HEK293 (cell line): ENCODE data around the gene SLCO4A1.

Source experiments
- BCL11A ChIP-seq: fragments of 450-650 bp; formaldehyde crosslinking; IDR thresholded peaks from 2 replicates; pipeline ENCODE4 v1.5.1; 2016; ENCODE audit warnings: low read depth, missing biosample characterization, missing genetic modification characterization
- TF ChIP-seq, protein P1 (sequence below): fragments of 450-650 bp; formaldehyde crosslinking; IDR thresholded peaks from 2 replicates; pipeline ENCODE4 v1.5.1; 2016; ENCODE audit warnings: missing biosample characterization, missing genetic modification characterization

DNA sequence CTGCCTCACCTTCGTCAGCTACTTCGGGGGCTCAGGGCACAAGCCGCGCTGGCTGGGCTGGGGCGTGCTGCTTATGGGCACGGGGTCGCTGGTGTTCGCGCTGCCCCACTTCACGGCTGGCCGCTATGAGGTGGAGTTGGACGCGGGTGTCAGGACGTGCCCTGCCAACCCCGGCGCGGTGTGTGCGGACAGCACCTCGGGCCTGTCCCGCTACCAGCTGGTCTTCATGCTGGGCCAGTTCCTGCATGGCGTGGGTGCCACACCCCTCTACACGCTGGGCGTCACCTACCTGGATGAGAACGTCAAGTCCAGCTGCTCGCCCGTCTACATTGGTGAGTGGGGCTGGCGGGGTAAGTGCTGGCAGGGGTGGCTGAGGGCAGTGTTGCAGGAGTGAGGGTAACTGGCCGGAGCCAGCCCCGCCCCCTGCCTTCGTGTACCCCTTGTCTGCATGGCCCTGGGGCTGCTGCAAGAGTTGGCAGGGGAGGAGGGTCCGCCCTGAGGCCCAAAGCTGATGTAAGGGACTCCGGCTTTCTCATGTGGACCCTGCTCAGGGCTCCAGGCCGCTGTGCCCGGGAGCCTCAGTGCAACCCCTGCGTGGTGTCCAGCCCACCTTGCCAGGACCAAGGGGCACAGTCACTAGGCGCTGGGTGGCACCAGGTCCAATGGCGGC lies 14.8 kb downstream of the SLCO4A1 start:
- no peak for TF ChIP-seq BCL11A (tag by site-specific recombination)
- TF ChIP-seq, protein P1, sequence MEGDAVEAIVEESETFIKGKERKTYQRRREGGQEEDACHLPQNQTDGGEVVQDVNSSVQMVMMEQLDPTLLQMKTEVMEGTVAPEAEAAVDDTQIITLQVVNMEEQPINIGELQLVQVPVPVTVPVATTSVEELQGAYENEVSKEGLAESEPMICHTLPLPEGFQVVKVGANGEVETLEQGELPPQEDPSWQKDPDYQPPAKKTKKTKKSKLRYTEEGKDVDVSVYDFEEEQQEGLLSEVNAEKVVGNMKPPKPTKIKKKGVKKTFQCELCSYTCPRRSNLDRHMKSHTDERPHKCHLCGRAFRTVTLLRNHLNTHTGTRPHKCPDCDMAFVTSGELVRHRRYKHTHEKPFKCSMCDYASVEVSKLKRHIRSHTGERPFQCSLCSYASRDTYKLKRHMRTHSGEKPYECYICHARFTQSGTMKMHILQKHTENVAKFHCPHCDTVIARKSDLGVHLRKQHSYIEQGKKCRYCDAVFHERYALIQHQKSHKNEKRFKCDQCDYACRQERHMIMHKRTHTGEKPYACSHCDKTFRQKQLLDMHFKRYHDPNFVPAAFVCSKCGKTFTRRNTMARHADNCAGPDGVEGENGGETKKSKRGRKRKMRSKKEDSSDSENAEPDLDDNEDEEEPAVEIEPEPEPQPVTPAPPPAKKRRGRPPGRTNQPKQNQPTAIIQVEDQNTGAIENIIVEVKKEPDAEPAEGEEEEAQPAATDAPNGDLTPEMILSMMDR (tag by site-specific recombination): no peak
